Activated naive CD8-positive, alpha-beta T cell treated with anti-CD3 and anti-CD28 coated beads, Interleukin-2, amount 10 ng/mL, durations not matched to agents 7 days and 5 days (primary cell): ENCODE data around the gene MACROH2A2. TPM values are rescaled to one million over a fixed set of nuclear protein-coding genes. Genes with fewer than 3 reads are reported as not detected.
A peak's percentile ranks its signal among the peaks of the same experiment; 100 is the strongest.

ENCODE experiments used
- ATAC-seq: fragments of 150-1000 bp; cut with Tn5 transposase; one replicate; pipeline ENCODE4 v1.10.0; 2021; ENCODE audit warnings: low read depth, moderate library complexity
- POLR2A ChIA-PET: fragments of 350-600 bp; sonication (Branson Sonifier 250); formaldehyde crosslinking; loops from one replicate; lab custom pipeline; 2021; ENCODE audit warnings: antibody characterized with exemption; lab: Charles Lee
- DNase-seq: peaks from one replicate; pipeline ENCODE4 v3.0.0; 2021
- H3K27ac Mint-ChIP-seq: one replicate; pipeline ENCODE4 v1.8.0; 2022; ENCODE audit warnings: mild to moderate bottlenecking, mixed read lengths
- H3K27me3 Mint-ChIP-seq: one replicate; pipeline ENCODE4 v1.8.0; 2022; ENCODE audit warnings: mild to moderate bottlenecking, moderate library complexity, mixed read lengths
- H3K36me3 Mint-ChIP-seq: one replicate; pipeline ENCODE4 v1.8.0; 2021; ENCODE audit warnings: mild to moderate bottlenecking, mixed read lengths
- H3K4me1 Mint-ChIP-seq: one replicate; pipeline ENCODE4 v1.8.0; 2021; ENCODE audit warnings: mixed read lengths
- H3K4me3 Mint-ChIP-seq: one replicate; pipeline ENCODE4 v1.8.0; 2022; ENCODE audit warnings: mild to moderate bottlenecking, moderate library complexity, mixed read lengths
- H3K9me3 Mint-ChIP-seq: one replicate; pipeline ENCODE4 v1.8.0; 2021; ENCODE audit warnings: mixed read lengths
- total RNA-seq, 2 experiments: library from RNA; stranded (reverse); gene quantifications; one replicate each; pipeline ENCODE4 v1.2.3, GENCODE V29; 2021

MACROH2A2 gene
- total RNA-seq, 2 experiments from 2014 or later: 9.3 to 9.6 TPM

DNA sequence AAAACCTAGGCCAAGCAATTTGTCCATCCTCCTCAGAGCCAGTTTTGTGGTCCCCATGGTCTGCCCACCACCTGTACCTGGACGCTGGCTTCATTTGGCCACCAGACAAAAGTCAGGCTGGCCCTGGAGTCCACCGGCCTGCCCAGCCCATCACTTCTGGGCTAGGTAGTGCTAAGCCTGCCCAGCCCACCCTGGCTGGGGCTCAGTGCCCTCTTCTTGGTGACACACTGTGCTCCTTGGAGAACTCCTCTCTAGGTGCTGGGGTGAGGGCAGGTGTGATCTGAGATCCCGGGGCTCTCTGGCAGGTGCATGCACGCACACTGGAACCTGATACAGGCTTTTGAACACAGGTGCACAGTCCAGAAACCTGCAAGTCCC, 78.9 kb downstream of the MACROH2A2 start:
- no peak for ATAC-seq
- H3K4me3 Mint-ChIP-seq: peak overlapping the region; percentile 88
- H3K36me3 Mint-ChIP-seq: peaks cover 3% of the 10 kb centered on the region
- no peaks in the 10 kb centered on the region for H3K9me3 Mint-ChIP-seq
- DNase-seq: peak; percentile 31
- H3K27me3 Mint-ChIP-seq: no peaks in the 10 kb centered on the region
- POLR2A ChIA-PET: interaction anchor here (1.0 kb wide), 1 partner anchor 15 kb away, joined by 4 read pairs; the partner anchor contains the start of gene TYSND1
- H3K4me1 Mint-ChIP-seq: peaks cover 27% of the 10 kb centered on the region
- H3K27ac Mint-ChIP-seq: peak overlapping the region; percentile 84

DNA sequence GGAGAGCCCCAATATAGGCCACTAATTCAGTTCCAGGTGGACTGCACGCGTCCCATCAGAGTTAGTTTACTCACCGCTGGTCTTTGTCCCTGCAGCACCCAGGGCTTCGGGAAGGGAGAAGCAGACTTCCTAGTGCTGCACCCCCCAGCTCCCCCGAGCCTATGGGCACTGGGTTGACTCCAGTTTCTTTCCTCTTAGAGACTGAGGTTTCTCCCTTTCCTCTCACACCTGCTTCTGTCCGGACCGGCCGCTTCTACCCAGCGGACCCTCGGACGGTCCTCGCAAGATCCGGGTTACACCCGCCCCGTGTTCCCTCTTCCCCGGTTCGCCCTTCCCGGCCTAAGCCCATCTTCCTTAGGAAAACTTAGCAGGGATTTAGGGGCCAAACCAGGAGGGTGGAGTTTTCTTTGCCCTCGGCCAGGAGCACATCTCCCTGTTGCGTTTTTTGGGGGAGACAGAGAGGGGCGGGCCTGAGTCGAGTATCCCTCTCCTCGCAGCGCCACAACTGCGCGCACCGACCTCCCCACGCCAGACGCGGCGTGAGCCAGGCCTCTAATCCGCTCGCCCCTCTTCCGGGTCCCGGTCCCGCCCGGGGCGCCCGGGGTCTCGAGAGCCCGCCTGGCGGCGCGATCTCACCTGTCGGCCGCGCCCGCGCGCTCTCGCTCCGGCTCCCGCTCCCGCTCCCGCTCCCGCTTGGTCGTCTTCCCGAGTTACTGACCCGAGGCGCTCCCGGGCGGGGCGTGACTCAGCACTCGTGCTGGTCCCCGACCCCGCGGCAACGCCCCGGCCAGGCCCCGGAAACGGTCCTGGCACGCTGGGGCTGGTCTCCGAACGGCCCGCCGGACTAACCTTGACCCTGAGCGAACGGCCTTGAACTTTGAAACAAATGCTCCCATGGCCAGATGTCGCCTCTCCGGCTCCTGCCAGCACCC, 79.7 kb downstream of the MACROH2A2 start, which contains the start of gene AIFM2:
TSS of gene AIFM2 (minus strand) at position 728 of the 932 bp plus-strand sequence. CDS start 8,741 bp downstream, outside the sequence.
- no peaks in the 10 kb centered on the region for H3K27me3 Mint-ChIP-seq
- DNase-seq: peak; percentile 73
- H3K4me3 Mint-ChIP-seq: peak within 1 kb of the TSS; percentile 88
- H3K27ac Mint-ChIP-seq: peak within 1 kb of the TSS; percentile 88
- peaks cover 27% of the 10 kb centered on the region for H3K4me1 Mint-ChIP-seq
- H3K9me3 Mint-ChIP-seq: no peaks in the 10 kb centered on the region
- peaks cover 5% of the 10 kb centered on the region for H3K36me3 Mint-ChIP-seq
- POLR2A ChIA-PET: interaction anchor here (1.0 kb wide), 1 partner anchor 14 kb away, joined by 4 read pairs; the partner anchor contains the start of gene TYSND1
- ATAC-seq: peak; percentile 89

DNA sequence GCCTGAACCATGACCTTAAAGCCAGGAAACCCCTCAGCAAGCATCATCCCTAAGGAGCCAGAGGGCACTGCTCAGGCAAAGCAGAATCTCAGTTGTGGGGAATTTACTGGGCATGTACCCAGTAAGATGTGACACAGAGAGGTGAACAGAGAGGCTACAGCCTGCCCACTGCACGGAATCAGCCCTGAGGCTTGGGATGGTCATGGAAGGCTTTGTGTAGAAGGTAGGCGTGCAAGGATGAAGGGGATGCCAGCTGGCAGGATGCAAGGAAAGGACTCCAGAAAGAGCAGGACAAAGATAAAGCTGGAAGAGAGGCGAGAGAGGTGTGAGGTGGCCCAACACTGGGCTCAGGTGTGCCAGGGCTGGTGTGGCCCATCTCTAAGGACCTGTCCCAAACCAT, 82.4 kb downstream of the MACROH2A2 start:
- Mint-ChIP-seq H3K9me3 (no peaks in the 10 kb centered on the region), H3K4me1 (peaks cover 24% of the 10 kb centered on the region), H3K4me3 (no peak overlapping the region), H3K27ac (no peak overlapping the region), H3K36me3 (peaks cover 5% of the 10 kb centered on the region), H3K27me3 (no peaks in the 10 kb centered on the region)
- no peak for ATAC-seq
- POLR2A ChIA-PET: interaction anchor here (1.0 to 1.9 kb wide), 2 partner anchors 11 to 19 kb away, joined by 3 to 10 read pairs; partner anchors contain the start of gene TYSND1
- no peak for DNase-seq

DNA sequence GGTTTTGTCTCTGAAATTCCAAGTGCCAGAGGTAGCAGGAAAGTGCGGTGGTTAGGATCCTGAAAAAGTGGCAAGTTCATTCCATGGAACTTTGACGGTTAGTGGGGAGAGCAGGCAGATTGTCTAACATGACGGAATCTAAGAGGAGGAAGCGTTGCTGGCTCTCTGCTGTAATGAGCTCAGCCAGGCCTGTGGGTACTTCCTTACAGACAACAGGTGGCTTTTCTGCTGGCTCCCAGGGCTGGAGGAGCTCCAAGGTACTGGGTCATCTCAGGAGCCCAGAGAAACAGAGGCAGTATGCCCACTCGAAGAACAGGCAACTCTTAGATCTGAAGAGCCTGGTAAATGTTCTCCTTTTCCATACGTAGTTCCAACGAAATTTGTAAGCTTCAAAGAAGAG, 83.0 kb downstream of the MACROH2A2 start:
- Mint-ChIP-seq H3K4me1 (peaks cover 23% of the 10 kb centered on the region), H3K27ac (no peak overlapping the region), H3K36me3 (peaks cover 2% of the 10 kb centered on the region), H3K27me3 (no peaks in the 10 kb centered on the region), H3K4me3 (no peak overlapping the region), H3K9me3 (no peaks in the 10 kb centered on the region)
- POLR2A ChIA-PET: interaction anchor here (1.9 kb wide), 1 partner anchor 10 kb away, joined by 10 read pairs; the partner anchor contains the start of gene TYSND1
- no peak for ATAC-seq
- no peak for DNase-seq

DNA sequence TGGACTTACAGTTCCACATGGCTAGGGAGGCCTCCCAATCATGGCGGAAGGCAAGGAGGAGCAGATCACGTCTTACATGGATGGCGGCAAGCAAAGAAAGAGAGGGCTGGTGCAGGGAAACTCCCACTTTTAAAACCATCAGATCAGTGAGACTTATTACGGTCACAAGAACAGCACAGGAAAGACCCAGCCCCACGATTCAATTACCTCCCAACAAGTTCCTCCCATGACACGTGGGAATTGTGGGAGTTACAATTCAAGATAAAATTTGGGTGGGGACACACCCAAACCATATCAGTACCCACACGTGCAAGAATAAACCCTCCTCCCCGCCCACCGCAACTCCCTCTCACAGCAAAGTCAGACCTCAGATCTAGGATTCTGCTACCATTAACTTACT, 84.5 kb downstream of the MACROH2A2 start:
- Mint-ChIP-seq H3K4me1 (peaks cover 14% of the 10 kb centered on the region), H3K27me3 (no peaks in the 10 kb centered on the region), H3K27ac (no peak overlapping the region), H3K4me3 (no peak overlapping the region), H3K9me3 (no peaks in the 10 kb centered on the region), H3K36me3 (peaks cover 2% of the 10 kb centered on the region)
- ATAC-seq: no peak
- POLR2A ChIA-PET: no interaction called here
- no peak for DNase-seq

DNA sequence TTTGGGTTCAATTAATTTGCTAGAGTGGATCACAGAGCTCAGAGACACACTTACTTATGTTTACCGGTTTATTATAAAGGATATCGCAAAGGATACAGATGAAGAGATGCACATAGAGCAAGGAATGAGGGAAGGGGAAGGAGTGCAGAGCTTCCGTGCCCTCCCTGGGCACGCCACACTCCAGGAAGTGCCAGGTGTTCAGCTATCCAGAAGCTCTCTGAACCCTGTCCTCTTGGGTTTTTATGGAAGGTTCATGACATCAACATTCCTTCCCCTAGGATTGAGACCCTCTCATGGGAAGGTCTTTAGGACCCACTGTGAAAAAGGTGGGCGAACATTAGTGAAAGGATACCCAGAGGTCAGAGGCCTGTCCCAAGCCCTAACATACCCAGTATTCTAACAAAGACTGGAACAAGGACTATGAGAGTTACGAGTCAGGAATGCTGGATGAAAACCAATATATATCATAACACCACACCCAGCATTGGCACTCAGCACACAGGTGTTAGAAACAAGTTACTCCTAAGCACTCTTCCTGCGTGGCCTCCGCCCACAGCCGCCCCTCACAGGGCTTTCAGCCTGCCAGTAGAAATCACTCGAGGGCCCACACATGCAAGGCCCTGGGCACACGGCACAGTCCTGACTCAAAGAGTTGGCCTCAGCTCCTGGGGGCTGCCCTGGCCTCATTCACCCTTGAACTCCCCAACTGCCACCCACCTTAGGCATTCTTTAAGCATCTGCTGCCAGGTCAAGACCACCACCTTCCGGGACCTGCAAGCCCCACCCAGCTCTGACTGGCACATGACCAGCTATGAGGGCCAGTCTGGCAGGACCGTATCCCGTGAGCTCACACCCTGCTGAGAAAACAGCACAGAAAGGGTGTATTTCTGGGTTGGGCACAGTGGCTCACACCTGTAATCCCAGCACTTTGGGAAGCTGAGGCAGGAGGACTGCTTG, 85.6 kb downstream of the MACROH2A2 start:
- DNase-seq: no peak
- POLR2A ChIA-PET: interaction anchor here (0.8 kb wide), 1 partner anchor 33 kb away, joined by 3 read pairs; no protein-coding TSS in a partner anchor
- Mint-ChIP-seq H3K4me3 (no peak overlapping the region), H3K4me1 (peaks cover 8% of the 10 kb centered on the region), H3K9me3 (no peaks in the 10 kb centered on the region), H3K27me3 (no peaks in the 10 kb centered on the region), H3K27ac (no peak overlapping the region), H3K36me3 (peaks cover 2% of the 10 kb centered on the region)
- ATAC-seq: no peak

DNA sequence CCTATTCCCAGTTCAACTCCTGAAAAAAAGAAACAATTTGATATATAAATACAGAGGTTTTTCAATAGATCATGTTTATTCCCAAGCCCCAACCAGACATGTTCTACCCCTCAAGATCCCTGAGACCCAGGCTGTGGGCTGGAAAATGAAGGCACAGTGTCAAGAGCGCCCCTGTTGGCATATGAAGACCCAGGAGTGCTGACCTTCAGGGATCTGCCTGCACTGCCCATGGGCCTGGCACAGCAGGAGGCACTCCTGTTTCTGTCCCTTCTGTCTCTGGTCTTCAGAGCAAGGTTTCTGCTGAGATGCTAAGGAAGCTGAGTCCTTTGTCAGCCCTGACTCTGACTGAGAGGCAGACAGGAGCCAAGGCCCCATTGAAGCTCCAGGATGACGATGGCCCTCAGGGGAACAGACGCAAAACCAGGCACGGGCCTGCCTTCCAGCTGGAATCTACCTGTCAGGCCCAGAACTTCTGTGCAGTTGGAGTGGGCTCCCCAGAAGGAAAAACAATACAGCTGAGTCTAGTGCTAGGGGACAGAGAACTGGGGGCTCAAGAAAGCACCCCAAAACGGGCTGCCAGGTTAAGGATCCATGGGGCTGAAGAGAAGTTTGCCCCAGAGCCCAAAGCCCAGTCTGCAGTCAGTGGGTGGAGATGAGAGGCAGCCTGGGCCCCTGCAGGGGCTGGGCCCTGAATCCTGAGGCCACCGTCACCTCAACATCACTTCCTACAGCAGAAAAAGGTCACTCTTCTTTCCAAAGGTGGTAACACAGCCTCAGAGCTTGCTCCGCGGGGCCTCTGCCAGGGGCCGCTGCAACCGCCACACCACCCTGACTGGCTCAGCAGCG, 86.7 kb downstream of the MACROH2A2 start:
- Mint-ChIP-seq H3K36me3 (peaks cover 2% of the 10 kb centered on the region), H3K4me1 (peaks cover 11% of the 10 kb centered on the region), H3K27ac (no peak overlapping the region), H3K9me3 (no peaks in the 10 kb centered on the region), H3K27me3 (no peaks in the 10 kb centered on the region), H3K4me3 (no peak overlapping the region)
- ATAC-seq (no peak), DNase-seq (no peak)
- POLR2A ChIA-PET: interaction anchor here (0.8 kb wide), 1 partner anchor 31 kb away, joined by 3 read pairs; no protein-coding TSS in a partner anchor

DNA sequence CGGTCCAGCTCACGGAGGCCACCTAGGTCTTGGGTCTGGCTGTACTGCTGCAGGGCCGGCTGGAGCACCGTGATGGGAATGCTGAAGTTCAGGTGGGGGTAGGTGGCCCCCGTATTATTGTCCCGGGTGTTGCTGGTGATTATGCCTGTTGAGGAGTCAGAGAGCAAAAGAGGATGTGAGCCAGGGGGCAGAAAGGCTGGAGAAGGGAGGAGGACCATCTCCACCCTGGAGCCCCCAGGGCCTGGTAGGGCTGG, 87.3 kb downstream of the MACROH2A2 start:
- Mint-ChIP-seq H3K36me3 (peaks cover 2% of the 10 kb centered on the region), H3K4me1 (peaks cover 16% of the 10 kb centered on the region), H3K9me3 (no peaks in the 10 kb centered on the region), H3K4me3 (no peak overlapping the region), H3K27ac (no peak overlapping the region), H3K27me3 (no peaks in the 10 kb centered on the region)
- POLR2A ChIA-PET: no interaction called here
- no peak for ATAC-seq
- no peak for DNase-seq

DNA sequence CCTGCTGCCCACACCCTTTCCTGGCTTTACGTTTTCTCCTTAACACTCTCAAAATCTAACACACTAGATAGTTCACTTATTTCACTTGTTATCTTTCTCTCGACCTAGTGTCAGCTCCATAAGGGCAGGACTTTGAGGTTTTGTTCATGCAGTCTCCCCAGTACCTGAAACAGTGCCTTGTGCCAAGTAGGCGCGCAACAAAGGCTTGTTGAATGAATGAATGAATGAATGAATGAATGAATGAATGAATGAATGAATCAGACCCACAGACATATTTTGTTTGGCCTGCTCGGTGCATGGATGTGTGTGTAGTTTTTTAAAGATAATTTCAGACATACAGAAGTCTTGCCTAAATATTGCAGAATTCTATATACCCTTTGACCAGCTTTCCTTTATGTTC, 87.7 kb downstream of the MACROH2A2 start:
- Mint-ChIP-seq H3K27me3 (no peaks in the 10 kb centered on the region), H3K36me3 (peaks cover 2% of the 10 kb centered on the region), H3K9me3 (no peaks in the 10 kb centered on the region), H3K4me1 (peaks cover 16% of the 10 kb centered on the region), H3K27ac (no peak overlapping the region), H3K4me3 (no peak overlapping the region)
- POLR2A ChIA-PET: interaction anchor here (0.7 kb wide), 1 partner anchor 223 kb away, joined by 3 read pairs; no protein-coding TSS in a partner anchor
- DNase-seq (no peak), ATAC-seq (no peak)

DNA sequence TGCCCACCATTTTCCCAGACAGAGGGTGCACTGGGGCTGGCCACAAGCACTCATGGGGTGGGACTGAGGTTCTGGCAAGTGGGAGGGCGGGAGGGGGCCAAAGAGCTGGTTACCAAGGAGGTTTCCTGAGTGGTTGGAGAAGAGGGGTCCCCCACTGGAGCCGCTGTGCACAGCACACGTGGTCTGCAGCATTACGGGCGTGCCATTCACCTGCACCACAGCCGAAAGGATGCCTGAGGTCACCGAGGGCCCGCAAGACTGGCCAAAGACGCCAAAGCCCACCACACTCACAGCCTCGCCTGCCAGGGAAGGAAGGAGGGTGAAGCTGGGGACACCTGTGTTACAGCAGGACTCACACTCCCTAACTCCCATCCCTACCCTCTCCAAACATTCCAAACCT, 89.9 kb downstream of the MACROH2A2 start:
- Mint-ChIP-seq H3K27me3 (no peaks in the 10 kb centered on the region), H3K4me1 (peaks cover 22% of the 10 kb centered on the region), H3K36me3 (no peaks in the 10 kb centered on the region), H3K4me3 (no peak overlapping the region), H3K27ac (no peak overlapping the region), H3K9me3 (no peaks in the 10 kb centered on the region)
- POLR2A ChIA-PET: interaction anchor here (0.5 to 1.7 kb wide), 2 partner anchors 50 to 77 kb away, joined by 4 read pairs; no protein-coding TSS in a partner anchor
- ATAC-seq (no peak), DNase-seq (no peak)

DNA sequence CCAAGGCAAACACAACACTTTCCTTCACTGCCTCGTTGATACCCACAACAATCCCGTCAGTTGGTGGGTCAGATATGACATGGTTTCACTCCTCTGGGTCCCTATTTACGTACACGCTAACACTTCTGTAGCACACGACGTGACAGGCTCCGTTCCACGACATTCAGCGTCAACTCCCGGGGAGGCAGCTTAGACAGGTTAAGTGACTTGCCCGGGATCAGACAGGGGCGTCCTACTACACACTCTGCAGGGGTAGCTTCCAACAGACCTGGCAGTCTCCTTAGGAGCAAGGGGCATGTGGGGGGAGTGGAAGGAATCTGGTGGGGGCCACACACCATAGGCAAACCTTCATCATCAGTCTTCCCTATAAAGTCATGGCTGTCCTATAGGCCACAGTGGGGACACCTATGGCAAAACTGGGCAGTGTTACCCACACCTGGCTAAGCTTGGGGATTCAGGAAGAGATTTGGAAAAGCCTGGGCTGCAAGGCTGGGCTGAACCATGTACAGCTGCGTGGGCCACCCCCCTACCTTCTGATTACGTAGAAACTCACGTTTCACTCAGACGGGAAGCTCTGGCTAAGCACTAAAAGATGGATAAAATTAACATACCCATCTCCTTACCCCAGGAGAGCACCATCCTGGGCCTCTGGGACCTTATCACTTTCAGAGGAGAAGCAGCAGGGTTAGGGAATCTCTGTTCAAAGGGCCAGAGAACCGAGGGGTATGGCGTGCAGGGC, 91.9 kb downstream of the MACROH2A2 start:
- Mint-ChIP-seq H3K4me1 (peaks cover 22% of the 10 kb centered on the region), H3K27me3 (no peaks in the 10 kb centered on the region), H3K27ac (peak overlapping the region; percentile 78), H3K4me3 (peak overlapping the region; percentile 89), H3K9me3 (no peaks in the 10 kb centered on the region), H3K36me3 (no peaks in the 10 kb centered on the region)
- DNase-seq: no peak
- POLR2A ChIA-PET: interaction anchor here (2.7 to 3.5 kb wide), 4 partner anchors 9 to 51 kb away, joined by 10 to 78 read pairs (median 34); partner anchors contain the start of gene SAR1A
- ATAC-seq: no peak
